GM18498 (cell line): ENCODE results near the gene KCND1.
"Not testable (repeated sequence)": the region's sequence is repeated elsewhere in the genome, so short reads cannot be mapped to it uniquely, and the experiment has no call there.

Source experiments
- ATAC-seq: cut with Tn5 transposase; IDR thresholded peaks from one replicate; pipeline ENCODE4 v1.9.1; 2021; ENCODE audit warnings: mild to moderate bottlenecking, moderate library complexity; ENCODE audit not compliant: unreplicated experiment

The KCND1 gene

DNA sequence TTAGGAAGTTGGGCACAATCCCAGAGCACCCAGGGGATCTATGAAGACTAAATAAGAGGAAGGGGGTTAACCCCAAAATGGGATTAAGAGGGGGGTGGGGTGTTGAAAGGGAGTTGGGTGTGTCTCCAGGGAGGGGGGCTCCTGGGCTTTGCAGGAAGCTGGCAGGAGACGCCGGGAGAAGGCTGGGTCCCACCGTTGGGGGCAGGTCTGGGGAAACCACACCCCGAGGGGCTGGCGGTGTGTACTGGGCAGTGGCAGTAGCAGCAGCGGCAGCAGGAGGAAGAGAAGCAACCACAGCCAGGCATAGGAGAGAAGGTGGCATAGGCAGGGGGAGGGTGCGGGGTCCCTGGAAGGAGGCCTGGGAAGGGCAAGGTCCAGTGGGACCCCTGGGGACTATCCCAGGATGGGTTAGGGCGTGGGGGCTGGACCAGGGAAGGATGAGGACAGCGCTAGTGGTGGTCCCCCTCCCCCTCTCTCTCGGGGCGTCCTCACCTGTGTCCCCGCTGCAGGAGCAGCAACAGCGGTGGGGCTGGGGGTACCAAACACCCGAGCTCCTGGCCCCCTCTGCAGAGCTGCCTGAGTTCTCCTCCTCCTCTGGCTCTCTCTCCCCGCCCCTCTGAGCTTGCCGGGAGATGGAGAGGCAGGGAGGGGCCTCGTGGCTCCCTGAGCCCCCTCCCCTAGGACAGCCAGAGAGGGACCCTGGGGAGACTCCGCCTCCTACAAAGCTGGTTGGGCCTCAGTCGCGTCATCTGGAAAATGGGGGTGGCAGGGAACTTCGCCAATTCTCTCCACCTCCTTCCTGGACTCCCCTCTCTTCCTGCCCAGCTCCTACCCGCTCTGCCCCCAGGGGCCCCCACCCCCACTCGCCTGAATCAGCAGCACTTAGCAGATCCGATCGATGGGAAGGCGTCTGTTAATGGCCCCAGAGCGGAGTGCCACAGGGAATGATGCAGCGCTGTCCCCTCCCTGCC, at the start of gene KCND1:
KCND1 (minus strand) TSS at position 596 of the 971 bp plus-strand sequence. CDS start 1,573 bp downstream, outside the sequence.
- ATAC-seq: no peak

DNA sequence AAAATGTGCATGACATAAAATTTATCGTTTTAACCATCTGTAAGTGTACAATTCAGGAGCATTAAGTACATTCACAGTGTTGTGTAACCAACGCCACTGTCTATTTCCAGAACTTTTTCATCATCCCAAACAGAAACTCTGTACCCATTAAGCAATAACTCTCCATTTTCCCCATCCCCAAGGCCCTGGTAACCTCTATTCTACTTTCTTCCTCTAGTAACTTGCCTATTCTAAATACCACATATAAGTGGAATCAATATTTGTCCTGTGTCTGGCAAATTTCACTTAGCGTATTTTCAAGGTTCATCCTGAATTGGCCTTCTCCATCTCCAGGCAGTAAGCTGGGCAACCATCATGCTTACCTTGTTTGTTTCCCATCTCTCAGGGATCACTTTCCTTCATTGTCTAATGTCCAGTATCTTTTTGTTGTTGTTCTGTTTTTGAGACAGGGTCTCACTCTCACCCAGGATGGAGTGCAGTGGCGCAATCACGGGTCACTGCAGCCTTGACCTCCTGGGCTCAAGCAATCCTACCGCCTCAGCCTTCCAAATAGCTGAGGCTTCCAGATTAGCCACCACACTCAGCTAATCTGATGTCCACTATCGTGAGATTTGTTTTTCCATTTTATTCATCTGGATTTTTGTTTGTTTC, 48.1 kb upstream of the KCND1 start:
- ATAC-seq: no peak

DNA sequence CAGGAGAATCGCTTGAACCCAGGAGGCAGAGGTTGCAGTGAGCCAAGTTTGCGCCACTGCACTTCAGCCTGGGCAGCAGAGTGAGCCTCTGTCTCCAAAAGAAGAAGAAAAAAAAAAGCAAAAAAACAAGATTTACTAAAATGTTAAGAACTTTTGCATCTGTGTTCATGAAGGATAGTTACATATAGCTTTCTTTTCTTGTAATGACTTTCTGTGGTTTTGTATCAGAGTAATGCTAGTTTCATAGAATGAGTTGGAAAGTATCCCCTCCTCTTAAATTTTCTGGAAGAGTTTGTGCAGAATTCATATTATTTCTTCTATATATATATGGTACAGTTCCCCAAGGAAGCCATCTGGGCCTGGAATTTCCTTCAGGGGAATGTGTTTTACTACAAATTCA, 47.4 kb upstream of the KCND1 start:
- ATAC-seq: no peak

- no peak for ATAC-seq
Observed at GRCh38 chrX:49003696-49004095, 32.1 kb upstream of the KCND1 start.

DNA sequence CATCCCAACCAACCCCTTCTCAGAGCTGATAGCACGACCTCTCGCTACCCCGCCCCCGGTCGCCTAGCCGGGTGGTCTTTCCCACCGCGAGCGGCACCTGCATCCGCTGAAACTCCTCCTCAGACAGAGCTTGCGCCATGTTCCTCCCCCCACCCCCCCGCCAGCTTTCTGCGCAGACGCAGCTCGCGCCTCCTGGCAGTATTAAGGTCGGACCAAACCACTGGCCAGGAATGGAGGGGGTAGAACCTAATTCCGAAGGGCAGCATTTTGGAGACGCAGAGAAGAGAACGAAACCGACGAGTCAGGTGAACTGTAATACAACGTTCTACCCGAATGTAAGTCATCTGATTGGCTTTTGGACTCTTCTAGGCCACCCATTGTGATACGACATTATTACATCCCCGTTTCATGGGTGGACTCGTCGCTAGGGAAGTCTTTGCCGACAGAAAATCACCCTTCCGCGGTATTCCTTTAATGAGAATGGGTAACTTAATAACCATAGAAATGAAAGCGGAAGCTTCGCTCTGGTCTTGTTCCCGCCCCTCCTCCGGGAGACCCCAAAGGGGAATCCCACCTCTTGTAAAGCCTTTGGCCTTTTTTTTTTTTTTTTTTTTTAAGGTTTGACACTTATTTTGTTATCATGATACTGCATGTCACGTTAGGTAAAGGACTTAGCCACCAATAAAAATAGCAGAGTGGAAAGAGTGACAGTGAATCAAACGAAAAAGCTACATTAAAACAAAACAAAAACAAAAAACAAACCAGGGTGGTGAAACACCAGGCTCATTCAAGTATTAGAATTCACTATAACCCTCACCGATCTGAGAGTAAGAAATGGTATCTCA, 30.7 kb upstream of the KCND1 start, which contains the start of gene GRIPAP1:
GRIPAP1 (minus strand) TSS at position 174 of the 845 bp plus-strand sequence; CDS start at position 139, 35 bp downstream.
- ATAC-seq: peak; percentile 81

GRCh38 chrX:49001521-49002090, 30.0 kb upstream of the KCND1 start:
- ATAC-seq: peak; percentile 39

- no peak for ATAC-seq
Observed at GRCh38 chrX:49000636-49001035, 29.0 kb upstream of the KCND1 start.

DNA sequence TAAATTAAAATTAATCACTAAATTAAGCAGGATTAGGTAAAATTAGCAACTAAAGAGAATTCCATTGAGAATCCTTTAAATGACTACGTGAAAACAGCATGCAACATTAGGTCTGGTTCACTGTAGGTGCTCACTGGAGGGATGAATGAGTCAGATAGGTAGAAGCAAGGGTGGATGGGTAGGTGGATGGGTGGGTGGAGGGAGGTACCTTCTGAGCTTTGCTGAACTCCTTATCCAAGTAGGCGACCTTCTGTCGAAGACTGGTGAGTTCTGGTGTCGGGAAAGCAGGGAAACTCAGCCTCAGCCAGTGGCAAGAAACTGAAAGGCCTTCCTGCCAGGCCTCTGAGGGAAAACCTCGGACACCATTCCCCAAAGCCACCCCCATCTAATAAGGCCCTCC, 27.4 kb upstream of the KCND1 start:
- no peak for ATAC-seq

GRCh38 chrX:48998391-48998790, 26.7 kb upstream of the KCND1 start:
- no peak for ATAC-seq

DNA sequence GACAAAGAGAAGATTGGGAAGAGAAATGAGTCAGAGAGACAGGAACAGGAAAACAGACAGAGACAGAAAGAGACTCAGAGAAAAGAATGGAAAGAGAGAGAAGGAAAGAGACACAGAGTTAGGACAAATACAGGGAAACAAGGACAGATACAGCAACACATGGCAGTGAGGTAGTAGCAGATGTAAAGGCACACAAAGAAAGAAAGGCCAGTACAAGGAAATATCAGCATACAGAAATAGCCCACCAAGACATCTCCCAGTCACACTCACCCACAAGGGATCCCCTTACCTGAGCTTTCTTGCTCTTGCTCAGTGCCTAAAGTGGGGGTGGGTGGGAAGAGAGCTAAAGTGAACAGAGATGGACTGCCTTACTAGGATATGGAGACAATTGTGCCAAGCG, 26.2 kb upstream of the KCND1 start:
- no peak for ATAC-seq

DNA sequence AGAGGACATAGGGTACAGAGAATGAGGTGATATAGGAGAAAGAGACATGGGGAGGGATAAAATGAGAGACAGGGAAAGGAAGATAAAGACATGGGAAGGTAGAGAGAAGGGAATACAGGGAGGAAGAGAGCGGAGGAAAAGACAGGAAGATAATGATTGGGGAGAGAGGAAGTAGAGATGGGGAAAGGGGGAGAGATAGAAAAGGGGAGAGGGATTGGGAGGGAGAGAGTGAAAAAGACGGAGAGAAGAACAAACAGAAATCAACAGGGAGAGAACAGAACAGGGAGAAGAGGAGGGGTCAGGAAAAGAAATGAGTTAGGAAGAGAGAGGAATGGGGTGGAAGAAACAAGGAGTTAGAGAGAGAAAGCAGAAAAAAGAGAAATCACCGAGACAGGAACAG, 25.8 kb upstream of the KCND1 start:
- ATAC-seq: no peak

DNA sequence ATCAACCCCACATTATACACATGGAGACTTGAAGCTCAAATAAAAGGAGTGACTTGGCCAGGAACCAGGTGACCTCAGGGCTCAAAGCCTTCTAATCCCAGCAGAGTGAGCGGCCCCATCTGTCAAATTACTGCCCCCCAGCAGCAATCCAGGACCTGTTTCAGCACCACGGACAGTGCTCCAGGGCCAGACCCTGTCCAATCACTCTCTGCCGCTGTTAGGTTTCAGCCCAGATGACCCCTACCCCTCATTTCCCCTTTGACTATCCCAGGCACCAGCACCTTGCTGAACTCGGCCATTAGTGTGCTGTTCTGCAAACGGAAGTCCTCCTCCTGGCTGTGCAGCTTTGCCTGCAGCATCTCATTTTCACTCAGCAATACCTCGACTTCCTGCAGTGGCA, 25.3 kb upstream of the KCND1 start:
- no peak for ATAC-seq

GRCh38 chrX:48992341-48992740, 20.7 kb upstream of the KCND1 start:
- ATAC-seq: no peak

DNA sequence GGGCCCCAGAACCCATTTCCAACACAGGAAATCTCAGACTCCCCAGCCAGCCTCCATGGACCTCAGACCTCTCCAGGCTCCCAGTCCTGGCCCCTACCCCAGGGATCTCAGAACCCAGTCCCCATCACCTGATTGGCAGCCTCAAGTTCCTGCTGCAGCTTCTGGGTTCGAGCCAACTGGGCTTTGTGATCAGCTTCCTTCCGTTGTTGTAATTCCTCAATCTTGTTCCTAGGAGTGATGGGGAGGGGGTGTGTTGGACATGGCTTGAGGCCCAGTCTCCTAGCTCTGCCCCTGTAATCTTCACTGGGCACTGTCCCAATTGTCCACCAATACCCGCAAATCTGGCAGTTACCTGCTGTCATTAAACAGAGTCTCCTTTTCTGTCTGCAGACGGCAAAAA, 17.8 kb upstream of the KCND1 start:
- no peak for ATAC-seq

- no peak for ATAC-seq
Observed at GRCh38 chrX:48983896-48984295, 12.3 kb upstream of the KCND1 start.

DNA sequence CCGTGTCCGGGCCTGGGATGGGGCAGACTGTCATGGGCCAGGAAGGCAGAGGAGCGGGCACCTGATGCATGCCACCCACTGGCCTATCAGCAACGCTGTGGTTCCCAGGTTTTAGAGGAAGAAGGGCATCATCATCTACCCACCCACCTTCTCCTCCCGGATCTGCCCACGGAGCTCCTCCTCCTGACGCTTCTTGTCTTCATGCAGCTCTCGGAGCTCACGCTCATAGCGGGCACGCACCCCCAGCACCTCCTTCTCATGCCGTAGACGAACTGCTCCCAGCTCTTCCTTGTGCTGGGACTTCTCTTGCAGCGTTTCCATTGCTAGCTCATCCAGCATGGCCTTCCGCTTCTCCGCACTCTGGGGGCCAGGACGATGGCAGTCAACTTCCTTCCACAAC, 11.4 kb upstream of the KCND1 start:
- no peak for ATAC-seq

- no peak for ATAC-seq
Observed at GRCh38 chrX:48981178-48981577, 9.5 kb upstream of the KCND1 start.

GRCh38 chrX:48980341-48980740, 8.7 kb upstream of the KCND1 start:
- not testable (repeated sequence) for ATAC-seq

GRCh38 chrX:48978226-48978625, 6.6 kb upstream of the KCND1 start:
- ATAC-seq: no peak

DNA sequence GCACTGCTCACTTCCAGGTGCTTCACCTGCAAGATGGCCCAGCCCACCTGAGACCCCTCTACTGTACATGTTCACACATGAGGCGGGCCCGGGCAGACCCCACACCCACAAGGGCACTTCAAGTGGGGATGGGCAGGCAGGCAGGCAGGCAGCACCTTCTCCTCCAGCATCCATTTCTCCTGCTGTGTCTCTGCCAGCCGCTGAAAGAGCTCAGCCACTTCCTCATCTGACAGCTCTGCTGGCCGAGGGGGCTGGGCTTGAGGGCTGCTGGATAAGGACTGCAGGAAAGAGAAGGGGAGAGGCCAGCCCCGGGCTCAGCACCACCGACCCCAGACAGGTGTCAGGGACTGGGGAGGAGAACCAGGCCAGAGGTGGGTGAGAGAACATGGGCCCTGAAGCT, 4.4 kb upstream of the KCND1 start:
- ATAC-seq: no peak

DNA sequence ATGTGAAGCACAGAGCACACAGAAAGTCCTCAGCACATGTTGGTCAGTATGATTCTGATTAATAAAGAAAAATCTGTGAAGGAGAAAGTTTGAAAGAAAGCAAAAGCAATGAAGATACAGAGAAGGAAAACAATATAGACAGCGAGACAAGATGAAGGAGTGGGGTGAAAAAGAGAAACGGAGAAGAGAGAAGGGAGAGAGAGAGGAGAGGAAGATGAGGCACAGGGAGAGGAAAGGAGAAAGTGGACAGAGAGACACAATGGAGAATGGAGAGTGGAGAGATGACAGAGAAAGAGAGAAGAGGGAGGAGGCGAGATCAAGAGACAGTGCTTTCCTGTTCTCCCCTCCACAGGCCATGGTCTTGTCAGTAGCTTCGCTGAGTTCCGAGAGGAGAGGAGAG, 3.9 kb upstream of the KCND1 start:
- ATAC-seq: no peak
